HepG2 (cell line): ENCODE data around the gene AHNAK. TPM values are rescaled to one million over a fixed set of nuclear protein-coding genes. Genes with fewer than 3 reads are reported as not detected.

Experiments used
- BRF2 ChIP-seq: sonication (generic); formaldehyde crosslinking; IDR thresholded peaks from 2 replicates; pipeline ENCODE4 v1.8.1; 2022; ENCODE audit warnings: mild to moderate bottlenecking, missing genetic modification reagents
- CC2D1A ChIP-seq: sonication (generic); formaldehyde crosslinking; IDR thresholded peaks from 2 replicates; pipeline ENCODE4 v1.8.1; 2023; ENCODE audit warnings: mild to moderate bottlenecking, missing genetic modification reagents
- ELF3 ChIP-seq: IDR thresholded peaks from 2 replicates; pipeline ENCODE4 v1.6.1; 2016; ENCODE audit warnings: missing genetic modification reagents, missing compliant biosample characterization
- GATAD2A ChIP-seq: IDR thresholded peaks from 2 replicates; pipeline ENCODE4 v1.6.1; 2016
- HIC2 ChIP-seq: sonication (generic); formaldehyde crosslinking; IDR thresholded peaks from 2 replicates; pipeline ENCODE4 v1.9.0; 2022; ENCODE audit warnings: low read depth, missing genetic modification reagents
- HMG20A ChIP-seq: IDR thresholded peaks from 2 replicates; pipeline ENCODE4 v1.6.1; 2016; ENCODE audit warnings: borderline replicate concordance
- HOXD1 ChIP-seq: sonication (generic); formaldehyde crosslinking; IDR thresholded peaks from 2 replicates; pipeline ENCODE4 v1.5.0; 2020; ENCODE audit warnings: missing genetic modification reagents
- IKZF4 ChIP-seq: sonication (generic); formaldehyde crosslinking; IDR thresholded peaks from 2 replicates; pipeline ENCODE4 v1.5.1; 2020; ENCODE audit warnings: borderline replicate concordance, mild to moderate bottlenecking, low read depth, missing genetic modification reagents; ENCODE audit errors: not compliant biosample characterization
- KAT7 ChIP-seq: IDR thresholded peaks from 2 replicates; pipeline ENCODE4 v1.6.1; 2018; ENCODE audit warnings: borderline replicate concordance, missing compliant biosample characterization
- KAT8 ChIP-seq: IDR thresholded peaks from 2 replicates; pipeline ENCODE4 v1.6.1; 2016; ENCODE audit warnings: missing genetic modification reagents, missing compliant biosample characterization
- MED1 ChIP-seq: sonication (generic); formaldehyde crosslinking; IDR thresholded peaks from 2 replicates; pipeline ENCODE4 v1.4.0; 2020; ENCODE audit warnings: missing genetic modification reagents
- MIXL1 ChIP-seq: IDR thresholded peaks from 2 replicates; pipeline ENCODE4 v1.6.1; 2016
- MYC ChIP-seq: sonication (generic); formaldehyde crosslinking; IDR thresholded peaks from 2 replicates; pipeline ENCODE4 v1.9.0; 2021; ENCODE audit warnings: missing genetic modification reagents, borderline replicate concordance
- NONO ChIP-seq, 2 experiments: fragments of 450-650 bp in 1 of 2; sonication (generic) in 1 of 2; formaldehyde crosslinking in 1 of 2; IDR thresholded peaks in 1 of 2; conservative IDR thresholded peaks in 1 of 2; 2 replicates each; pipeline versions ENCODE4 v1.6.1 to v1.8.0; 2017 to 2022; ENCODE audit warnings: mild to moderate bottlenecking in 1 of 2, missing genetic modification reagents in 1 of 2, moderate library complexity in 1 of 2
- RAD21 ChIP-seq: fragments of 450-650 bp; formaldehyde crosslinking; IDR thresholded peaks from 2 replicates; pipeline ENCODE4 v1.5.0; 2020; ENCODE audit warnings: mild to moderate bottlenecking
- RBM22 ChIP-seq: fragments of 200-400 bp; formaldehyde crosslinking; optimal IDR thresholded peaks from 2 replicates; pipeline ENCODE3; 2017; ENCODE audit warnings: mild to moderate bottlenecking, low read length, moderate library complexity
- RFXANK ChIP-seq: IDR thresholded peaks from 2 replicates; pipeline ENCODE4 v1.6.1; 2016
- SAP130 ChIP-seq: IDR thresholded peaks from 2 replicates; pipeline ENCODE4 v1.6.1; 2016; ENCODE audit warnings: low read depth
- SMAD9 ChIP-seq: sonication (generic); formaldehyde crosslinking; IDR thresholded peaks from 2 replicates; pipeline ENCODE4 v1.5.1; 2020; ENCODE audit warnings: mild to moderate bottlenecking, missing genetic modification reagents
- SNAPC4 ChIP-seq: sonication (generic); formaldehyde crosslinking; IDR thresholded peaks from 2 replicates; pipeline ENCODE4 v1.4.0; 2020; ENCODE audit warnings: mild to moderate bottlenecking, missing genetic modification reagents
- THYN1 ChIP-seq: sonication (generic); formaldehyde crosslinking; IDR thresholded peaks from 2 replicates; pipeline ENCODE4 v1.8.1; 2023; ENCODE audit warnings: low read depth, mild to moderate bottlenecking, moderate library complexity, missing genetic modification reagents, borderline replicate concordance
- ZBTB21 ChIP-seq: sonication (generic); formaldehyde crosslinking; IDR thresholded peaks from 2 replicates; pipeline ENCODE4 v1.4.0; 2020; ENCODE audit warnings: missing genetic modification reagents
- ZFY ChIP-seq: sonication (generic); formaldehyde crosslinking; IDR thresholded peaks from 2 replicates; pipeline ENCODE4 v1.4.0; 2020; ENCODE audit warnings: missing genetic modification reagents
- ZNF367 ChIP-seq: sonication (generic); formaldehyde crosslinking; IDR thresholded peaks from 2 replicates; pipeline ENCODE4 v1.4.0; 2020; ENCODE audit warnings: missing genetic modification reagents, borderline replicate concordance
- ZNF713 ChIP-seq: sonication (generic); formaldehyde crosslinking; IDR thresholded peaks from 2 replicates; pipeline ENCODE4 v1.4.0; 2020; ENCODE audit warnings: mild to moderate bottlenecking, missing genetic modification reagents
- polyA plus RNA-seq, 8 experiments: library from polyadenylated mRNA; depleted of rRNA in 3 of 8; stranded (reverse) in 7 of 8; unstranded in 1 of 8; fragments of >200 nt; fragmentation: Illumina TruSeq in 4 of 8; extraction: Trizol in 4 of 8; gene quantifications; 2 replicates each; pipeline versions ENCODE4 v1.2.1 to v1.2.3, GENCODE V29; 2011 to 2016; ENCODE audit warnings: low read depth in 4 of 8, missing spikeins in 1 of 8, mixed read lengths in 1 of 8; ENCODE audit not compliant: insufficient read depth in 1 of 8
- total RNA-seq, 5 experiments: library from RNA; depleted of rRNA; stranded (reverse); fragments of >200 nt; fragmentation: Illumina TruSeq; extraction: Trizol; gene quantifications; 2 replicates each; pipeline ENCODE4 v1.2.3, GENCODE V29; 2016; ENCODE audit warnings: low read depth in 1 of 5

AHNAK gene
- total and polyA plus RNA-seq, 2 of the 13 experiments (the other 11 are each of a cell fraction or from before 2014, with no cell fraction given), result 23.4 to 25.0 TPM

- TF ChIP-seq SNAPC4 (CRISPR knock-in tag) (no peak), KAT7 (CRISPR knock-in tag) (no peak), RBM22 (peak; percentile 35), RFXANK (CRISPR knock-in tag) (0 out of 2 replicates have a peak, but pooled peaks have one; percentile 28), IKZF4 (CRISPR knock-in tag) (no peak), NONO (IDR thresholded peaks at IDR 0.05) (no peak), NONO (CRISPR knock-in tag; conservative IDR thresholded peaks at IDR 0.05) (peak; percentile 50; the same call in 1 of the 2 replicates), HMG20A (CRISPR knock-in tag) (no peak), HIC2 (CRISPR knock-in tag) (peak; percentile 26; the same call in 1 of the 2 replicates), ZFY (CRISPR knock-in tag) (peak; percentile 35; the same call in 1 of the 2 replicates), SMAD9 (CRISPR knock-in tag) (no peak), ZBTB21 (no peak), ZNF713 (no peak), RAD21 (CRISPR knock-in tag) (peak; percentile 95), HOXD1 (CRISPR knock-in tag) (no peak), KAT8 (CRISPR knock-in tag) (0 out of 2 replicates have a peak, but pooled peaks have one; percentile 30), GATAD2A (CRISPR knock-in tag) (0 out of 2 replicates have a peak, but pooled peaks have one; percentile 15), MIXL1 (CRISPR knock-in tag) (0 out of 2 replicates have a peak, but pooled peaks have one; percentile 36), MYC (CRISPR knock-in tag) (no peak; the same call in 1 of the 2 replicates), ELF3 (peak; percentile 57; the same call in 1 of the 2 replicates), MED1 (peak; percentile 61; the same call in 1 of the 2 replicates), THYN1 (CRISPR knock-in tag) (no peak), ZNF367 (no peak), CC2D1A (CRISPR knock-in tag) (peak; percentile 33; the same call in 1 of the 2 replicates), BRF2 (no peak), SAP130 (CRISPR knock-in tag) (peak; percentile 72)
These were observed 14.0 kb upstream of the AHNAK start (continued) for GRCh38 chr11:62560566-62561103.
